T follicular helper cell (primary cell): ENCODE results near the gene SNX25.

Experiments
- DNase-seq: peaks from one replicate; pipeline ENCODE4 v3.0.0-alpha.2; 2020; ENCODE audit warnings: low read depth

Gene SNX25

GRCh38 chr4:185261946-185262345 is 52.5 kb downstream of the SNX25 start:
- no peak for DNase-seq

- DNase-seq = no peak
These were observed 54.0 kb downstream of the SNX25 start for GRCh38 chr4:185263419-185263818.

- DNase-seq = no peak
These were observed 56.5 kb downstream of the SNX25 start for GRCh38 chr4:185265942-185266341.

- no peak for DNase-seq
These were observed 59.9 kb downstream of the SNX25 start for GRCh38 chr4:185269286-185269685.

GRCh38 chr4:185270037-185270436 is 60.6 kb downstream of the SNX25 start:
- no peak for DNase-seq

- no peak for DNase-seq
These were observed 61.5 kb downstream of the SNX25 start for GRCh38 chr4:185270885-185271284.

- no peak for DNase-seq
These were observed 62.8 kb downstream of the SNX25 start for GRCh38 chr4:185272245-185272644.

GRCh38 chr4:185275501-185275900 is 66.1 kb downstream of the SNX25 start:
- DNase-seq = no peak

- DNase-seq = no peak
These were observed 66.6 kb downstream of the SNX25 start for GRCh38 chr4:185276036-185276435.

GRCh38 chr4:185278716-185279115 is 69.3 kb downstream of the SNX25 start:
- DNase-seq = no peak

GRCh38 chr4:185280608-185281007 is 71.2 kb downstream of the SNX25 start:
- DNase-seq = no peak

GRCh38 chr4:185282968-185283367 is 73.6 kb downstream of the SNX25 start:
- DNase-seq = no peak

- no peak for DNase-seq
These were observed 74.3 kb downstream of the SNX25 start for GRCh38 chr4:185283723-185284122.

GRCh38 chr4:185285632-185286393 is 76.4 kb downstream of the SNX25 start:
- DNase-seq = no peak

- no peak for DNase-seq
These were observed 77.2 kb downstream of the SNX25 start for GRCh38 chr4:185286571-185286970.

GRCh38 chr4:185287031-185287430 is 77.6 kb downstream of the SNX25 start:
- DNase-seq = no peak

- DNase-seq = no peak
These were observed 80.7 kb downstream of the SNX25 start for GRCh38 chr4:185290018-185290607.

GRCh38 chr4:185290656-185291055 is 81.3 kb downstream of the SNX25 start:
- no peak for DNase-seq

- DNase-seq = no peak
These were observed 83.8 kb downstream of the SNX25 start for GRCh38 chr4:185293202-185293601.

GRCh38 chr4:185296665-185297460 is 87.5 kb downstream of the SNX25 start:
- no peak for DNase-seq

- no peak for DNase-seq
These were observed 89.5 kb downstream of the SNX25 start for GRCh38 chr4:185298728-185299430.

GRCh38 chr4:185304541-185304940 is 95.1 kb downstream of the SNX25 start:
- no peak for DNase-seq
